Ecto neural progenitor cell (in vitro differentiated cells): ENCODE results near the gene CDC45.
"Not testable (repeated sequence)": the region's sequence is repeated elsewhere in the genome, so short reads cannot be mapped to it uniquely, and the experiment has no call there.

Source experiments
- DNase-seq: peaks from one replicate; pipeline ENCODE4 v3.0.0-alpha.2; 2018; ENCODE audit warnings: low spot score

The CDC45 gene

GRCh38 chr22:19530751-19531150 lies 51.0 kb downstream of the CDC45 start:
- no peak for DNase-seq

GRCh38 chr22:19531327-19531726 lies 51.6 kb downstream of the CDC45 start:
- DNase-seq, result not testable (repeated sequence)

- no peak for DNase-seq
Observed at GRCh38 chr22:19533049-19533626, 53.4 kb downstream of the CDC45 start.

GRCh38 chr22:19533857-19534256 lies 54.1 kb downstream of the CDC45 start:
- DNase-seq, result no peak

GRCh38 chr22:19535001-19535400 lies 55.3 kb downstream of the CDC45 start:
- DNase-seq, result no peak

GRCh38 chr22:19536564-19536963 lies 56.8 kb downstream of the CDC45 start:
- no peak for DNase-seq

GRCh38 chr22:19537941-19538488 lies 58.3 kb downstream of the CDC45 start:
- DNase-seq, result no peak

GRCh38 chr22:19540394-19540793 lies 60.7 kb downstream of the CDC45 start:
- no peak for DNase-seq

GRCh38 chr22:19543970-19544708 lies 64.4 kb downstream of the CDC45 start:
- DNase-seq, result no peak

- no peak for DNase-seq
Observed at GRCh38 chr22:19545935-19546207, 66.2 kb downstream of the CDC45 start.

GRCh38 chr22:19546680-19547079 lies 67.0 kb downstream of the CDC45 start:
- no peak for DNase-seq

- DNase-seq, result no peak
Observed at GRCh38 chr22:19547620-19548019, 67.9 kb downstream of the CDC45 start.

GRCh38 chr22:19548427-19548826 lies 68.7 kb downstream of the CDC45 start:
- DNase-seq, result not testable (repeated sequence)

- DNase-seq, result no peak
Observed at GRCh38 chr22:19548964-19549363, 69.2 kb downstream of the CDC45 start.

GRCh38 chr22:19549428-19549827 lies 69.7 kb downstream of the CDC45 start:
- DNase-seq, result no peak

- DNase-seq, result no peak
Observed at GRCh38 chr22:19550382-19550781, 70.7 kb downstream of the CDC45 start.

GRCh38 chr22:19553201-19553600 lies 73.5 kb downstream of the CDC45 start:
- no peak for DNase-seq

GRCh38 chr22:19554834-19555404 lies 75.2 kb downstream of the CDC45 start:
- peak; percentile 68 for DNase-seq

- DNase-seq, result no peak
Observed at GRCh38 chr22:19555651-19556050, 75.9 kb downstream of the CDC45 start.

- DNase-seq, result no peak
Observed at GRCh38 chr22:19556963-19557545, 77.3 kb downstream of the CDC45 start.

GRCh38 chr22:19559324-19559811 lies 79.6 kb downstream of the CDC45 start:
- DNase-seq, result no peak

GRCh38 chr22:19559956-19560355 lies 80.2 kb downstream of the CDC45 start:
- no peak for DNase-seq
